Activated T-cell treated with anti-CD3 and anti-CD28 coated beads, Interleukin-2, amount 50 U/mL, for 4 hours (primary cell): Measurements from ENCODE around the gene NEGR1. TPM values are rescaled to one million over a fixed set of nuclear protein-coding genes. Genes with fewer than 3 reads are reported as not detected.

Source experiments
- ATAC-seq, 2 donors: fragments of 200-7000 bp; cut with Tn5 transposase; one replicate each; pipeline ENCODE4 v1.10.0; 2021
- DNase-seq: peaks from one replicate; pipeline ENCODE4 v3.0.0-alpha.2; 2020
- H3K27me3 Mint-ChIP-seq: one replicate; pipeline ENCODE4 v1.8.0; 2021; ENCODE audit warnings: low read depth, mixed read lengths
- H3K36me3 Mint-ChIP-seq: one replicate; pipeline ENCODE4 v1.8.0; 2022; ENCODE audit warnings: mixed read lengths; ENCODE audit not compliant: insufficient read depth
- H3K4me1 Mint-ChIP-seq: one replicate; pipeline ENCODE4 v1.8.0; 2021; ENCODE audit warnings: low read depth, mixed read lengths
- H3K4me3 Mint-ChIP-seq: one replicate; pipeline ENCODE4 v1.8.0; 2021; ENCODE audit warnings: mild to moderate bottlenecking, moderate library complexity, mixed read lengths
- H3K9me3 Mint-ChIP-seq: one replicate; pipeline ENCODE4 v1.8.0; 2021; ENCODE audit warnings: mixed read lengths
- total RNA-seq, 3 donors: library from RNA; stranded (reverse); gene quantifications; one replicate each; pipeline ENCODE4 v1.2.1, GENCODE V29; 2021

The NEGR1 gene
- total RNA-seq, 3 donors from 2014 or later, result not detected

DNA sequence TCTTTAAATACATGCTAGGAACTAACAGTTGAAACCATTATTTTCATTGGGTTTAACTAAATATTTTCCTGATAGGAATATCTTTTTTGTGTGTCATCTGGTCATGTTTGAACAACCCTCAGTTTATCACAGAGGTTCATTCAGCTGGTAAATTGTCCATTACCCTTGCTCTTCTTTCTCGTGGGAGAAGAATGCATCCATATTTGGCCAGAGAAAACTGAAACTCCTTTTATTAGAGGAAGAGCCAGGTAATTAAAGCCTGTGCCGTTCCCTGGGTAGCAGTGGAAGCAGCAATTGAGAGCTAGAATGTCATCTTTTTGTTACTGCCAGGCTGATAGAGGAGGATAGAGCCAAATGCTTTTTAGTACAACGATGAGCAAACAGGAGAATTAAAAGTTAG, 614.3 kb downstream of the NEGR1 start:
- Mint-ChIP-seq H3K9me3 (no peaks in the 10 kb centered on the region), H3K4me3 (no peak overlapping the region), H3K36me3 (no peaks in the 10 kb centered on the region), H3K4me1 (no peaks in the 10 kb centered on the region), H3K27me3 (no peaks in the 10 kb centered on the region)
- ATAC-seq (no peak), DNase-seq (no peak)

DNA sequence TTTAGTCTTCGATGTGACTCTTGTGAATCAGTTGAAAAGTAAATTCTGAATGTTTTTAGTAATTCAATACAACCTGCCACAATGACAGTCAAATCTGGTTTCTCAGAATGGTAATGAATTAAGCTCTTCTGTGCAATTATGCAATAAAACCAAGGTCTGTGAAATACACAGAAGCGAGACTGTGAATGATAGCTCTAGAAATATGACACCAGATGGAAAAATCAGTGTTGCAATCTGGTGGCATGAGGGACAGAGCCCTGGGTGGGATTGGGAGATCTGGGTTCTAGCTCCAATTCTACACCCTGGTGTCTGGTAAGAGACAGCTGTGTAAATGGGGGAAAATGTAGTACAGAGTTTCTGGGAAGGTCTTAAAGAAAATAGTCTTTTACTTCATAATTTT, 615.1 kb downstream of the NEGR1 start:
- Mint-ChIP-seq H3K27me3 (no peaks in the 10 kb centered on the region), H3K36me3 (no peaks in the 10 kb centered on the region), H3K4me1 (no peaks in the 10 kb centered on the region), H3K4me3 (no peak overlapping the region), H3K9me3 (no peaks in the 10 kb centered on the region)
- DNase-seq (no peak), ATAC-seq (no peak)

DNA sequence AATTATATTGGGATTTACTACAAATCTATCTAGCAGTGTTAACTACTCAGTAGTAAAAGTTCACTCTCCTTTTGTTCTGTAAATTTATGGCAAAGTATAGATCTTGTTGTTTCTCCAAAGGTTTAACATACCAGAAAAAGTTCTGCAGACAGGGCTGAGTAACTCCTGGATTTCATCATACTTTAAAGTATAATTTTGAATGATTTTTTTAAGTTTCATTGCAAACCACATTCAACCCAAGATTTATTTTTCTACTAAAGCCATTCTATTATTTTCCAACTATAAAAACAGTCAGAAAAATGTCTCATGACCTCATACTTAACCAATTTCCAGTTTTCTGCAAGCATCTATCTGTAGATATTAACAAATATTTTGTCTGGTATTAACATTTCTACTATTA, 615.7 kb downstream of the NEGR1 start:
- no peak for DNase-seq

DNA sequence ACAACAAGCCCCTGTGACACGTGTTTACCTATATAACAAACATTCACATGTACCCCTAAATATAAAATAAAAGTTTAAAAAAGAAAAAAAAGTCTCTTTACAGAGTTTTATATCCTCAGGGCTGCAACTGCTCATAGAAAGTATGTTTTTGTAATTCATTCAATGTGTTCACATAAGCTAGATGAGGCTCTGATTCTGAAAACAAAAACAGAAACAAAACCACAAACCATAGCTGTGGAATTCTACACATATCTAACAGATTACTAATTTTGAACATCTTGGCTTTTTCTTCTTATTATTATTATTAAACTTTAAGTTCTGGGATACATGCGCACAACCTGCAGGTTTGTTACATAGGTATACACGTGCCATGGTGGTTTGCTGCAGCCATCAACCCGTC, 621.9 kb downstream of the NEGR1 start:
- Mint-ChIP-seq H3K4me3 (no peak overlapping the region), H3K27me3 (no peaks in the 10 kb centered on the region), H3K36me3 (no peaks in the 10 kb centered on the region), H3K9me3 (no peaks in the 10 kb centered on the region), H3K4me1 (no peaks in the 10 kb centered on the region)
- DNase-seq (no peak), ATAC-seq (no peak)

More for the DNA sequence above, 615.7 kb downstream of the NEGR1 start:
- no peaks in the 10 kb centered on the region for H3K9me3 Mint-ChIP-seq
- no peak for ATAC-seq
- H3K4me1 Mint-ChIP-seq, result no peaks in the 10 kb centered on the region
- no peaks in the 10 kb centered on the region for H3K36me3 Mint-ChIP-seq
- H3K27me3 Mint-ChIP-seq, result no peaks in the 10 kb centered on the region
- no peak overlapping the region for H3K4me3 Mint-ChIP-seq

DNA sequence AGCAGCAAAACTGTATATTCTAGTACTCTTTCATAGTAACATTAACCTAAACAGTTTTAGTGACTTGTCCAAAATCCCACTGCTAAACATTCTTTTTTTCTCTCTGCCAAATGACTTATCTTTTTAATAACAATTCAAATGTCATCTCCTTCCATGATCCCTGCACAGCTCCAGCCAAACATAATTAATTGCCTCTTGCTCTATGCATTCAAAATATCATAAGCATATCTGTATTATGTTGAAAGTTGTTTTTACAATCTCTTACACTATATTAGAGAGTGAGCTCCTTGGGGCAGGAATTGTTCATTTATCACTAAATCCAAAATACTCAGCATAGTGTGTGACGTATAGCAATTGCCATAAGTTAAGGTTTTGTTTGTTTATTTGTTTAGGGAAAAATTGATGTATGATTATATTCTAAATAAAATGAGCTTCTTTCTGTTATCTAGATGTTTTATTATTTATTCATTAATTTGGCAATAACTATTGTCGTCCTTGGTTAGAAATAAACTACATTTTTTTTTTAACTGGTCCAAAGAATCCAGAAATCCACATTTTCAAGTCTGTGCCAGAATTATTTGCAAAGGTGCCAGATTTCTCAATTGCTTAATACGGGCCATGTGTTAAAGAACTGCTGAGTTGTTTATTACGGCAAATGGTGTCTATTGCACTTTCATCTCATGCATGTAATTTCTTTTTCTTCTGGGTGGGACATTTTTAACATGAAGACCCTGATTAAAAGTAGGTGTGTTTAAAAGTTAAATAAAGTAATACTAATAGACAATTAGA, 624.3 kb downstream of the NEGR1 start:
- ATAC-seq (no peak), DNase-seq (no peak)
- Mint-ChIP-seq H3K36me3 (no peaks in the 10 kb centered on the region), H3K4me3 (no peak overlapping the region), H3K9me3 (no peaks in the 10 kb centered on the region), H3K4me1 (no peaks in the 10 kb centered on the region), H3K27me3 (no peaks in the 10 kb centered on the region)

DNA sequence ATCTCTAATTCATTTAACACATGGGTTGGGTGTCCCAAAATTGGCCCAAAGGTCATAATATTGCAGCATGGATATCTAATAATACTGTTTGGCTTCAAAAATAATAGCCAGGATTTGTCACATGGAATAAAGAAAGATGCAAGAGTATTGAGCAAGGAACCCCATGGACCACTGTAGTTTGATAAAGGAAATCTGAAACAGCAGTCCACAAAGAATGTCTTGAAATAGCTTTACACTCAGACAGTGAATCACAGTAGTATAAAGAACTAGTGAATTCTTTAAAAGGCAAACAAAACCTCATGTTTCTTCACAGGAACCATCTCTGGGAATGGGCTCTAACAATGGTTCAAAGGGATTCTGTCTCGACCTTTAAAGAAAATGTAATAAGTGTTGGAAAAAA, 625.4 kb downstream of the NEGR1 start:
- H3K36me3 Mint-ChIP-seq, result no peaks in the 10 kb centered on the region
- no peaks in the 10 kb centered on the region for H3K27me3 Mint-ChIP-seq
- H3K4me3 Mint-ChIP-seq, result no peak overlapping the region
- ATAC-seq (no peak), DNase-seq (no peak)
- no peaks in the 10 kb centered on the region for H3K4me1 Mint-ChIP-seq
- no peaks in the 10 kb centered on the region for H3K9me3 Mint-ChIP-seq

DNA sequence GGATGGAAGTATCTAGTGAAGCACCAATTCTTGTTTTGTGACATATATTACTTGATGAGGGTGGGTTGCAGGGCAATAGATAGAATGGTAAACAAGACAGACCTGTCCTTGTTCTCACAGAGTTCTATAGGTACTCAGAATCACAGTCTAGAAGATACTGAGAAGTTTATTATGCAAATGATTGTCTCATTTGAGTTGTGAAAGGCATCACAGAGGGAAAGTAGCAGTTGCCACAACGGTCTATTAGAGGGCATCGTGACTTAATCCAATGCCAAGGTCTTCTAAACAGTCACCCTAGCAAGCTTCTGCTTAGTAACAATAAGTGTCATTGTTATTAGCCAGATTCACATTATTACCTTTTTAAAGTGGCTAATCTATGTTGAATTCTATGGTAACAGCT, 626.7 kb downstream of the NEGR1 start:
- no peak overlapping the region for H3K4me3 Mint-ChIP-seq
- H3K4me1 Mint-ChIP-seq, result no peaks in the 10 kb centered on the region
- no peaks in the 10 kb centered on the region for H3K27me3 Mint-ChIP-seq
- ATAC-seq (no peak), DNase-seq (no peak)
- H3K36me3 Mint-ChIP-seq, result no peaks in the 10 kb centered on the region
- H3K9me3 Mint-ChIP-seq, result no peaks in the 10 kb centered on the region

DNA sequence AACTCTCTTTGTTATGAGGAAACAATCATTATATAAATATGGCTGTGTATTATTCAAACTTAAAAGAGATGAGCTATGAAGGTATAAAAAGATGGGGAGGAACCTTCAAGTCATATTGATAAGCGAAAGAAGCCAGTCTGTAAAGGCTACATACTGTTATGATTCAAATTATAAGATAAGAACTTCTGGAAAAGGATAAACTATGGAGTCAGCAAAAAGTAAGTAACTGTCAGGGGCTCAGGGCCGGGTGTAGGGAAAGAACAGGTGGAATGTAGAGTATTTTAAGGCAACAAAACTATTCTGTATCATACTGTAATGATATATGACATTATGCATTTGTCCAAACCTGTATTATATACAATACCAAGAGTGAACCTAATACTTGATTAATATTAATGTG, 628.4 kb downstream of the NEGR1 start:
- no peak for ATAC-seq
- no peaks in the 10 kb centered on the region for H3K4me1 Mint-ChIP-seq
- no peak for DNase-seq
- no peaks in the 10 kb centered on the region for H3K27me3 Mint-ChIP-seq
- no peaks in the 10 kb centered on the region for H3K36me3 Mint-ChIP-seq
- H3K4me3 Mint-ChIP-seq, result no peak overlapping the region
- H3K9me3 Mint-ChIP-seq, result no peaks in the 10 kb centered on the region

DNA sequence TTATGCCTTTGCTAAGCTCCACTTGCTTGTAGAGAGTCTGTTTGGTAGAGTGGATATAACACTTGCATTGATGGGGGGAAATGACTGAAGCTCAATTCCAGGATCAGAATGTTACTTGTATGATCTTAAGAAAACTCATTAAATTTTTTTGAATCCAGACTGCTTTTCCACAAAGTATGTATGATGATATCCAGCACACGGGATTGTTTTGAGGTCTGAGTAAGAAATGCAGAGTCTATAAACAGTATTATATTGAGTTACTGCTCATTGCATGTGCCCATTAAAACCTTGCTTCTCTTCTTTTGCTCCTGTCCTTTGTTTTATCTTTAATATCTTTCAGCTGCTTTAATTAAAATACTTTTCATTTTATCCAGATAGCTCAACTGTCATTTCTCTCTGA, 631.1 kb downstream of the NEGR1 start:
- Mint-ChIP-seq H3K27me3 (no peaks in the 10 kb centered on the region), H3K4me3 (no peak overlapping the region), H3K36me3 (no peaks in the 10 kb centered on the region), H3K4me1 (no peaks in the 10 kb centered on the region), H3K9me3 (peaks cover 6% of the 10 kb centered on the region)
- no peak for ATAC-seq
- no peak for DNase-seq

DNA sequence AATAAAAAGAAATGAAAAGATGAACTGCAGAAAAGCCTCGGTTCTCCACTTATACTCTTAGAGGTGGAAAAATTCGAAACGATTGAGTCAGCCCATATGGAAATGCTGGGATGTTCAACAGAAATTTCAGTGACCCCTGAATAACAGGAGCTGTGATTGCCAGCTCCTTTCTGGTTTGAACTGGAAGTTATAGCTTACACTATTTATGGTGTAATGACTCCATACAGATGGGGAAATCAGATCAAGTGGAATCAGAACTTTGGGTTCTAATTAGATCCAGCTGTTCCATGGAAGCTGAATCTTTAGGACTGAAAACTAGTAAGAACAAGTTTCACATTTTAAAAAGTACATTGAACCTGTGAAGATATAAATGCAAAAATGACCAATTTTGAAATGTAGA, 632.2 kb downstream of the NEGR1 start:
- peaks cover 6% of the 10 kb centered on the region for H3K9me3 Mint-ChIP-seq
- no peak overlapping the region for H3K4me3 Mint-ChIP-seq
- H3K4me1 Mint-ChIP-seq, result no peaks in the 10 kb centered on the region
- H3K36me3 Mint-ChIP-seq, result no peaks in the 10 kb centered on the region
- no peaks in the 10 kb centered on the region for H3K27me3 Mint-ChIP-seq
- no peak for ATAC-seq
- no peak for DNase-seq

DNA sequence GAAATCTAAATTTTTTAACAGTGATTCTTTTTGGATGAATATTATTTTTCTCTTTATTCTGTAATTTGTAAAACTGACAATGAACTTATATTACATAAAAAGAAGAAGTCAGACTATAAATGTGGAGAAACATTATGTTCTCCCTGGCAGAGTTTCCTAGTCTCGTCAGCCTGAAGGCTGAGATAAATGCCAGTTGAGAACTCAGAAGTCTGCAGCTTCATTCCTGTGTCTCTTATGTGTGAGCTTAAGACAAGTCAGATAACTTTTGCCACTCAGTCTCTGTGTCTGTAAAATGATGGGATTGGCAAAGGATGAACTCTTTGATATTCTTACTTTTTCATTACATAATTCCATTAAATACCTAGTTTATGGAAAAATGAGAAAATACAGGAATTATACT, 632.7 kb downstream of the NEGR1 start:
- H3K4me3 Mint-ChIP-seq, result no peak overlapping the region
- peaks cover 6% of the 10 kb centered on the region for H3K9me3 Mint-ChIP-seq
- no peaks in the 10 kb centered on the region for H3K27me3 Mint-ChIP-seq
- no peak for DNase-seq
- no peak for ATAC-seq
- H3K4me1 Mint-ChIP-seq, result no peaks in the 10 kb centered on the region
- no peaks in the 10 kb centered on the region for H3K36me3 Mint-ChIP-seq

DNA sequence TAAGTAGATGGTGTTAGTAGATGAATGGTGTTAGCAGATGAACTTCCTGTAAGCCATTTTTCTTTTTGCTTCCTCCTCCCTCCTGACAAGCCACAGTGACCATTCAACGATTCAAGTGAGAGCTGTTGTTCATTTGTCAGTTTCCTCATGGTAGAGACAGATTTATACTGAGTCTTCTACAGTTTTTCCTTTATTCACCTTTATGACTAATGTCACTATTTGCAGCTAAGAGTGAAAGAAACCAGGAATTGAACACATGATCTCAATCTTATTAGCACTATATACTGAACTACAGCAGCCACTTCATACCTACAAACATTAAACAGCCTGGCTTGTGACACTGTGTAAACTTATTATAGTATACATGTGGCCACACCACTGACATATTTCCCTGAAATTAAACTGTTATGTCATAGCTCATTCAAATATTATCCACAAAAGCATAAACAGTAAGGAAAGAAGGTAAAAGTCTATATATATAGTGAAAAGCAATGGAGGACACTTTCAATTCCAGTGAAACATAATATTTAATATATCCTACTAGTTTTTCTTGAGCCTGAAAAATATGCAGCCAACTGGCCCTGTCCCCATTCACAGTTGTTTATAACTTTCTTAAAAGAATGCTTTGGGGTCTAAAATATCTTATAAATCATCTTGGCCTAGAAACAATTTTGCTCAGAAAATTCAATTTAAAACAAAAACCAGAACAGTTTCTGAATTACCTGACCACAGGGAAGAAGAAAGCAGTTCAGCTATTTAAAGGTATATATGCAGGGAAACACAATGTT, 634.6 kb downstream of the NEGR1 start:
- Mint-ChIP-seq H3K36me3 (no peaks in the 10 kb centered on the region), H3K4me1 (no peaks in the 10 kb centered on the region), H3K9me3 (peaks cover 11% of the 10 kb centered on the region), H3K27me3 (no peaks in the 10 kb centered on the region), H3K4me3 (no peak overlapping the region)
- DNase-seq, result no peak
- ATAC-seq, result no peak

DNA sequence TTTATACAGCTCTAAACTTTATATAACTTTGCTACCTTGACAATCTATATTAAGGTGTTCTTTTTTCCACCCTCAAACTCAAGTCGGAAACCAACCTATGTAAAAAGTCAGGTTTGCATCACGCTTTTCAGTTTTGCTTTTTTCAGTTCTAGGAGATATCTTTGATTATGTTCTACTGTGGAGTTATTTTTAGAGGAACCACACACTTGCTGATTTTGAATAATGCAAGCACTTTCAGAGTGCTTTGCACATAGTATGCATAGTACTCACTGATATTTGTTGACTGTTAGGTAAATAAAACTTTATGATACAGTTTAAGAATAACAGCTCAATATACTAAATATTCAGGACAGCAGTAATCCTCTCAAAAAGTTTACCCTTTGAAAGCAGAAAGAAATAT, 637.3 kb downstream of the NEGR1 start:
- ATAC-seq (no peak), DNase-seq (no peak)
- H3K4me3 Mint-ChIP-seq, result no peak overlapping the region
- peaks cover 16% of the 10 kb centered on the region for H3K9me3 Mint-ChIP-seq
- no peaks in the 10 kb centered on the region for H3K4me1 Mint-ChIP-seq
- no peaks in the 10 kb centered on the region for H3K36me3 Mint-ChIP-seq
- H3K27me3 Mint-ChIP-seq, result no peaks in the 10 kb centered on the region

DNA sequence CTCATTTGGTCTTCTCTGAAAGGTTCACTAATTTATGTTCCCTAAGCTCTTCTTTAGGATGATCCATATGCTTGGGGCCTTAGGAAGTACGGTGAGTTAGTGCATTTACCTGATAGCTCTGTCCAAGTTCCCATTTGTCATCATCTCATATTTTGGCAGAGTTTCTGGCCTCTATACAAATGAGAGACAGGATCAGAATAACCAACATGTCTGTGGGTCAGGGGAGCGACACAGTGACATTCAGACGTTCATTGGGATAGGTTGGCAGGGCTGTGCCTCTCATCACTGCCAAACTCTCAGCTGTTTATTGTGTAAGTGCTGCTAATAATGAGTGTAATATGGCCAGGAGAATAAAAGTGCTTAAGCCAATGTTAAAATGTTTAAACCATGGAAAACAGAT, 640.4 kb downstream of the NEGR1 start:
- Mint-ChIP-seq H3K4me1 (no peaks in the 10 kb centered on the region), H3K9me3 (peaks cover 9% of the 10 kb centered on the region), H3K36me3 (no peaks in the 10 kb centered on the region), H3K27me3 (no peaks in the 10 kb centered on the region), H3K4me3 (no peak overlapping the region)
- ATAC-seq, result no peak
- DNase-seq, result no peak

DNA sequence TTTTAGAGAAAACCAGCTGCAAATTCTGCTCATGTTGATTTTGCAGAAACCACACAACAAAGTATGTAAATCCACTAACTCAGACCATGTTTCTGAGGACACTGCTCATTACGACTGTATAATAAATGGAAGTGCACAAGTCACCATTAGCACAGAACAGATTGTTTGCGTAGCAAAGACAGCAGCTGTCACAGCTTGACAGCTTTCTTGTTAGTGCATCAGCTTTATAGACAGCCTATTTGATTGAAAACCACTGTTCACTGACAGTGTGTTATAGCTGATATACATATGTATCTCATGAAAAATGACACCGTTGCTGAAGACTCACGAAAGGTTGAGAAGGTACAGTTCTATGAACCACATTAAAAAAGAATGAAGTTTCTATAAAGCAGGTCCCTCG, 641.3 kb downstream of the NEGR1 start:
- Mint-ChIP-seq H3K4me3 (no peak overlapping the region), H3K36me3 (no peaks in the 10 kb centered on the region), H3K9me3 (peaks cover 9% of the 10 kb centered on the region), H3K4me1 (no peaks in the 10 kb centered on the region), H3K27me3 (no peaks in the 10 kb centered on the region)
- DNase-seq (no peak), ATAC-seq (no peak)
